Activated T-cell treated with anti-CD3 and anti-CD28 coated beads, Interleukin-2, amount 50 U/mL, for 4 hours (primary cell): Measurements from ENCODE around the gene OR6A2. TPM values are rescaled to one million over a fixed set of nuclear protein-coding genes. Genes with fewer than 3 reads are reported as not detected.

Source experiments
- ATAC-seq, 2 donors: fragments of 200-7000 bp; cut with Tn5 transposase; one replicate each; pipeline ENCODE4 v1.10.0; 2021
- DNase-seq: peaks from one replicate; pipeline ENCODE4 v3.0.0-alpha.2; 2020
- H3K27me3 Mint-ChIP-seq: one replicate; pipeline ENCODE4 v1.8.0; 2021; ENCODE audit warnings: low read depth, mixed read lengths
- H3K36me3 Mint-ChIP-seq: one replicate; pipeline ENCODE4 v1.8.0; 2022; ENCODE audit warnings: mixed read lengths; ENCODE audit not compliant: insufficient read depth
- H3K4me1 Mint-ChIP-seq: one replicate; pipeline ENCODE4 v1.8.0; 2021; ENCODE audit warnings: low read depth, mixed read lengths
- H3K4me3 Mint-ChIP-seq: one replicate; pipeline ENCODE4 v1.8.0; 2021; ENCODE audit warnings: mild to moderate bottlenecking, moderate library complexity, mixed read lengths
- H3K9me3 Mint-ChIP-seq: one replicate; pipeline ENCODE4 v1.8.0; 2021; ENCODE audit warnings: mixed read lengths
- total RNA-seq, 3 donors: library from RNA; stranded (reverse); gene quantifications; one replicate each; pipeline ENCODE4 v1.2.1, GENCODE V29; 2021

The OR6A2 gene
- total RNA-seq, 3 donors from 2014 or later = not detected

GRCh38 chr11:6745018-6745417 lies 54.5 kb downstream of the OR6A2 start:
- Mint-ChIP-seq H3K27me3 (no peaks in the 10 kb centered on the region), H3K4me1 (peaks cover 42% of the 10 kb centered on the region), H3K9me3 (no peaks in the 10 kb centered on the region), H3K4me3 (no peak overlapping the region), H3K36me3 (peaks cover 3% of the 10 kb centered on the region)
- DNase-seq = no peak
- ATAC-seq = no peak

GRCh38 chr11:6742260-6742659 lies 57.2 kb downstream of the OR6A2 start:
- no peaks in the 10 kb centered on the region for H3K27me3 Mint-ChIP-seq
- H3K36me3 Mint-ChIP-seq = peaks cover 8% of the 10 kb centered on the region
- H3K9me3 Mint-ChIP-seq = no peaks in the 10 kb centered on the region
- no peak for DNase-seq
- peak; percentile 26 to 39 for ATAC-seq
- H3K4me3 Mint-ChIP-seq = no peak overlapping the region
- peaks cover 55% of the 10 kb centered on the region for H3K4me1 Mint-ChIP-seq

Other genes with a start within 250 kb of the OR6A2 start
- gene RRP8, start 196.1 kb downstream of the OR6A2 start, total RNA-seq = 10 to 100 TPM; 37.8 to 48.2 (median 41.4) TPM
- gene ILK, start 195.9 kb downstream of the OR6A2 start, total RNA-seq = 10 to 100 TPM; 38.6 to 48.9 (median 45.0) TPM
- 100 to 1,000 TPM; 163 to 191 (median 188) TPM for gene TAF10, start 187.5 kb downstream of the OR6A2 start, total RNA-seq
- 10 to 100 TPM; 25.4 to 35.6 (median 27.3) TPM for gene TPP1, start 180.3 kb downstream of the OR6A2 start, total RNA-seq
- under 1 TPM; 0.28 to 0.40 (median 0.33) TPM for gene DCHS1, start 143.9 kb downstream of the OR6A2 start, total RNA-seq
- gene MRPL17, start 116.3 kb downstream of the OR6A2 start, total RNA-seq = 100 to 1,000 TPM; 149 to 162 (median 156) TPM
- gene OR2AG2, start 27.7 kb downstream of the OR6A2 start, total RNA-seq = under 1 TPM in 1 of 3 donors, not detected in 2; 0.16 TPM
- gene OR2AG1, start 16.7 kb downstream of the OR6A2 start, total RNA-seq = not detected
- not detected for gene OR10A5, start 46.0 kb upstream of the OR6A2 start, total RNA-seq
- not detected for gene OR10A2, start 63.4 kb upstream of the OR6A2 start, total RNA-seq
- gene OR10A4, start 76.9 kb upstream of the OR6A2 start, total RNA-seq = not detected
- gene OR2D2, start 92.8 kb upstream of the OR6A2 start, total RNA-seq = not detected
- gene OR2D3, start 121.3 kb upstream of the OR6A2 start, total RNA-seq = not detected
- gene ZNF215, start 126.7 kb upstream of the OR6A2 start, total RNA-seq = under 1 TPM; 0.05 to 0.76 (median 0.40) TPM
- not detected for gene ZNF214, start 220.7 kb upstream of the OR6A2 start, total RNA-seq
- gene NLRP14, start 220.8 kb upstream of the OR6A2 start, total RNA-seq = not detected